ENCODE data around the gene DDC. TPM values are rescaled to one million over a fixed set of nuclear protein-coding genes. Genes with fewer than 3 reads are reported as not detected.
A peak's percentile ranks its signal among the peaks of the same experiment; 100 is the strongest.

Gene DDC
- total RNA-seq, 2 experiments from 2014 or later, result not detected

GRCh38 chr7:50418526-50419290 is 146.5 kb downstream of the DDC start:
- ATAC-seq (ENCODE audit: low read depth), result no peak
- DNase-seq, result no peak
- POLR2A ChIA-PET, result interaction anchor here (1.6 kb wide), 1 partner anchor 212 kb away, joined by 7 read pairs; no protein-coding TSS in a partner anchor
- Mint-ChIP-seq H3K4me1 (peaks cover 30% of the 10 kb centered on the region), H3K27me3 (no peaks in the 10 kb centered on the region), H3K27ac (no peak overlapping the region), H3K4me3 (no peak overlapping the region), H3K9me3 (no peaks in the 10 kb centered on the region), H3K36me3 (no peaks in the 10 kb centered on the region)

- no peaks in the 10 kb centered on the region for H3K9me3 Mint-ChIP-seq
- H3K27me3 Mint-ChIP-seq, result no peaks in the 10 kb centered on the region
- no peaks in the 10 kb centered on the region for H3K36me3 Mint-ChIP-seq
- DNase-seq (peak; percentile 67), ATAC-seq (ENCODE audit: low read depth) (peak; percentile 88)
- peaks cover 30% of the 10 kb centered on the region for H3K4me1 Mint-ChIP-seq
- no peak overlapping the region for H3K27ac Mint-ChIP-seq
- no peak overlapping the region for H3K4me3 Mint-ChIP-seq
- POLR2A ChIA-PET, result interaction anchor here (1.6 kb wide), 1 partner anchor 212 kb away, joined by 7 read pairs; no protein-coding TSS in a partner anchor
These were observed 147.1 kb downstream of the DDC start for GRCh38 chr7:50418086-50418515.

DNA sequence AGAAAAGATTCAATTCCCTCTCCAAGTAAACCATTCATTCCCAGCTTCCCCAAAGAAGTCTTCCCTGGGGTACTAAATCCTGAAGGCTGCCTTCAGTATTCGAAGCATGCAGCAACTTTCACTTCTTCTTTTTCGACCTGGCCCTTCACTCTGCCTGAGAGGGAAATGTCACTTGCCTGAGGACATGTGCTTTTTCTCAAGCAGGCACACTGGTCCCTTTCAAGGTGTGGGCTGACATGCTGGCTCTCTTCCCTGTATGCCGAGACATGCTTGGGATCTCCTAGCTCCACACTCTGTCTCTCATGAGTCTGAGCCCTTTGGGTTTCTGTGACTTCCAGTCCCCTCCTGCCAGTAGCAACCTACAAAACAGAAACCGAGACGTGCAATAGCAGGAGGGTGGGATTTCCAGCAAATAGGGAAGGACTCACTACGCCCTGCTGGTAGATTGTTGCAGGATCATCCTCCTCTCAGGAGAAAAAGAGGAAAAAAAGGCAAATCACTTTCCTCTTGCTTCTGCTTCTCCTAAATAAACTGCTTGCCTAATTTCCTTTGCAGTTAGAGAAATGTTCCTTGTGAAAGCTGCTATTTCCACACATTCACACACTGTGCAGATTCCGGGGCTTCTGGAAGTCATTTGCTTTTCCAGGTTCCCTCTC is 148.6 kb downstream of the DDC start:
- H3K4me1 Mint-ChIP-seq, result peaks cover 32% of the 10 kb centered on the region
- H3K9me3 Mint-ChIP-seq, result no peaks in the 10 kb centered on the region
- no peaks in the 10 kb centered on the region for H3K36me3 Mint-ChIP-seq
- H3K27me3 Mint-ChIP-seq, result no peaks in the 10 kb centered on the region
- POLR2A ChIA-PET, result no interaction called here
- H3K27ac Mint-ChIP-seq, result peak overlapping the region; percentile 80
- H3K4me3 Mint-ChIP-seq, result peak overlapping the region; percentile 73
- ATAC-seq (ENCODE audit: low read depth) (no peak), DNase-seq (no peak)

DNA sequence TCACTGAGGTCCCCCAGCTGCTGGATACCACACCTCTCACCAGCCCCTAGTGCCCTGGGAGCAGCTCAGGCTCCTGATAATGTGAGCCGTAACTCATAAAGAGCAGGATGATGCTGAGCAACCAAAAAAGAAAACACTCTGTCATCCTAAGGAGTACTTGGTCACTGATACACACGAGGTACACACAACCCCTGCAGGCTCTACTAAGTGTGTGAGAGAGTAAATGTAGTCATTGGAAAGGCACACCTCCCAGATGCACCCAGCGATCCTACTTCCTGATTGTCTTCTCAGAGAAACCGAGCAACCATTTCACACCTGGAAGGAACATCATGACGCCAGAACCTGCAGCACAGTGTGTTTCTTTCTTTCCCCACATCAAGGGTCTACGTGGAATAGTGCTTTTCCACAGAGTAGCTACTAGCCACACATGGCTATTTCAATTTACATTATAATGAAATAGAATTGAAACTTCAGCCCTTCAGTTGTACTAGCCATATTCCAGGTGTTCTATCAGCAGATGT is 149.3 kb downstream of the DDC start:
- H3K27ac Mint-ChIP-seq, result peak overlapping the region; percentile 80
- peak overlapping the region; percentile 73 for H3K4me3 Mint-ChIP-seq
- H3K9me3 Mint-ChIP-seq, result no peaks in the 10 kb centered on the region
- DNase-seq, result no peak
- no peaks in the 10 kb centered on the region for H3K36me3 Mint-ChIP-seq
- no peaks in the 10 kb centered on the region for H3K27me3 Mint-ChIP-seq
- POLR2A ChIA-PET, result no interaction called here
- ATAC-seq (ENCODE audit: low read depth), result peak; percentile 35
- peaks cover 37% of the 10 kb centered on the region for H3K4me1 Mint-ChIP-seq

GRCh38 chr7:50413561-50413960 is 151.6 kb downstream of the DDC start:
- Mint-ChIP-seq H3K9me3 (no peaks in the 10 kb centered on the region), H3K27me3 (no peaks in the 10 kb centered on the region), H3K27ac (no peak overlapping the region), H3K4me3 (no peak overlapping the region), H3K36me3 (peaks cover 2% of the 10 kb centered on the region), H3K4me1 (peaks cover 58% of the 10 kb centered on the region)
- ATAC-seq (ENCODE audit: low read depth) (no peak), DNase-seq (no peak)
- POLR2A ChIA-PET, result no interaction called here

DNA sequence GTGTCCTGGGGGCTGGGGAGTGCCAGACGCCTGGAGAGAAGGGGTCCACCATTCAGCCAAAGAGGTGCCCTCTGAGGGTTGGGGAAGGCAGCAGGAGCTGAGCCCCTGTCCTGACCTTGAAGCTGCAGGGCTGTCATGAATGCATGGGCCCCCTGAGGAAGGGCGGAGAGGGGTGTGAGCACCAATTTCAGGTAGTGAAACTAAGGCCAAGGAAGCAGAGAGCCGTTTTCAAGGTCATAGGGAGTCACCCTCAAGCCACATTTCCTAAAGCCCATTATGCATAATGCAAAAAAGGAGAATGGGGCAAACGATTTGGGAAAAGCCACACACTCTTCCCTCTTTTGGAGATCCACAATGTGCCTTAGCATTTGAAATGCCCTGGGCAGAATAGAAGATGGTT is 152.2 kb downstream of the DDC start:
- Mint-ChIP-seq H3K9me3 (no peaks in the 10 kb centered on the region), H3K4me1 (peaks cover 62% of the 10 kb centered on the region), H3K27ac (no peak overlapping the region), H3K4me3 (no peak overlapping the region), H3K27me3 (no peaks in the 10 kb centered on the region), H3K36me3 (peaks cover 3% of the 10 kb centered on the region)
- POLR2A ChIA-PET, result no interaction called here
- DNase-seq (no peak), ATAC-seq (ENCODE audit: low read depth) (no peak)

DNA sequence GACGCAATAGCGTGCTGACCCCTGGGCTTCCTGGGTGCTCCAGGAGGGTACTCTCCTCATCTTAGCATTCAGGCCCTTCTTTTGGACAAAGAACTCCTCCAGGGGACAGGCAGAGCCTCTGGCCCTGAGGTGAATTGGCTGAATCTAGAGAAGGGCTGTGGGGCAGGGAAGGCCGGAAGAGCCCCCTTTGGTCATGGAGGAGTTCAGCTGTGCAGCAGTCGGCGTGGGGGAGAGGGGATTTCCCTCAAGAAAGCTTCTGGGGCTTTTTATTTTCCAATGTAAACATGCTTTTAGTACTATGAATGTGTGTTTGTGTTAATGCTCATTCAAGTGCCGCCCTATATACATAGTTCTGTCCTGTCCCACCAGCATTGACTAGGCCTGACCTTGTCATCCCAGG is 153.9 kb downstream of the DDC start:
- H3K27ac Mint-ChIP-seq, result peak overlapping the region; percentile 83
- H3K4me1 Mint-ChIP-seq, result peaks cover 62% of the 10 kb centered on the region
- H3K36me3 Mint-ChIP-seq, result peaks cover 5% of the 10 kb centered on the region
- no peaks in the 10 kb centered on the region for H3K9me3 Mint-ChIP-seq
- H3K4me3 Mint-ChIP-seq, result no peak overlapping the region
- POLR2A ChIA-PET, result interaction anchor here (0.5 kb wide), 1 partner anchor 966 kb away, joined by 9 read pairs; no protein-coding TSS in a partner anchor
- ATAC-seq (ENCODE audit: low read depth) (no peak), DNase-seq (no peak)
- no peaks in the 10 kb centered on the region for H3K27me3 Mint-ChIP-seq

DNA sequence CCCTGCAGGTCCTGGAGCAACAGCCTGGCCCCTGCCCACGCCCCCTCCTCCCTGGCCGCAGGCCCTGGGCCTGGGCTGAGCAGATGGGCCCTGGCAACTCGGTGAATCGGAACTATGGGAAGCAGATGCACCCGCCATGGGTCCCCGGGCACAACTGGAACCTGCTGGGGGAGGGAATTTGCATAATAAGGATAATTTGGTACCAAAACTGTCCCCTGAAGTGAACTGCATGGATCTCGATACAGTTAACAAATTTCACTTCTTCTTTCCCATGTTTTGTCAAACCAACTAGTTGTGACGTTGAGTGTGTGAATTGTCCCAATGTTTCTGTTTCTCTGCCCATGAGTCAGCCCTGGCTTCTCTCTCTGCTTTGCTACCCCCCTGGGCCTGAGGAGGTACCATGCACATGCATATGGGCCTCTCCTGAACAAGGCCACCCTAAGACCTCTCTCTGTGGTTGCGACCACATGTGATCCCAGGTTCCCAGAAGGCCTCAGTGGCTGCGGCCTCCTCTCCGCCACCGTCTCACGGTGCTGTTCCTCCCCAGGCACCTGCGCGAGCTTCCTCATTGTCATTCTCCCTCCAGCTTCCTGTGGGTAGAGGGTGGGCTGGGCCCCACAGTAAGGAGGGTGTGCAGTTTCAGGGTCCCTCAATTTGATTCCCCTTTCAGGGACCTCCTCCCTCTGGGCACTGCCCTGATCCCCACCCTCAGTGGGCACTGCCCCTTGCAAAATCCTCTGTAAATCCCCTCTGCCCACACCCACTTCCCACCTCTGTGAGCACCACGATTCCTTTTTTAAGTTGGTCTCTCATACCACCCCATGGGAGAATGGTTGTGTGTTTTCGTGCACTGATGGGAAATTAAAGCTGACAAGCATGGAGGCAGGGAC is 155.1 kb downstream of the DDC start:
- Mint-ChIP-seq H3K36me3 (peaks cover 6% of the 10 kb centered on the region), H3K27me3 (no peaks in the 10 kb centered on the region), H3K4me3 (peak overlapping the region; percentile 60), H3K27ac (peak overlapping the region; percentile 83), H3K9me3 (no peaks in the 10 kb centered on the region), H3K4me1 (peaks cover 53% of the 10 kb centered on the region)
- DNase-seq, result no peak
- POLR2A ChIA-PET, result interaction anchor here (0.6 to 1.3 kb wide), 4 partner anchors 18 to 205 kb away, joined by 3 to 4 read pairs (median 3); no protein-coding TSS in a partner anchor
- ATAC-seq (ENCODE audit: low read depth), result peak; percentile 46

Other genes with a start within 250 kb of the DDC start
- 10 to 100 TPM; 28.4 to 30.9 TPM for gene FIGNL1, start 115.1 kb downstream of the DDC start, total RNA-seq
- gene GRB10, start 217.5 kb upstream of the DDC start, total RNA-seq, result 1 to 10 TPM; 1.4 to 1.8 TPM

Measured in activated naive CD8-positive, alpha-beta T cell treated with anti-CD3 and anti-CD28 coated beads, Interleukin-2, amount 10 ng/mL, durations not matched to agents 7 days and 5 days (primary cell).